22Rv1 (cell line): ENCODE results near the gene FLT4.

Source experiments
- H3K27ac ChIP-seq: fragments of 450-650 bp; 2 replicates; pipeline ENCODE4 v1.5.1; 2017
- ZFX ChIP-seq: fragments of 450-650 bp; IDR thresholded peaks from 2 replicates; pipeline ENCODE4 v1.6.1; 2017; ENCODE audit warnings: antibody characterized with exemption, borderline replicate concordance
- TF ChIP-seq, protein P1 (sequence below): fragments of 450-650 bp; IDR thresholded peaks from 2 replicates; pipeline ENCODE4 v1.5.1; 2017; ENCODE audit warnings: mild to moderate bottlenecking

FLT4 gene

DNA sequence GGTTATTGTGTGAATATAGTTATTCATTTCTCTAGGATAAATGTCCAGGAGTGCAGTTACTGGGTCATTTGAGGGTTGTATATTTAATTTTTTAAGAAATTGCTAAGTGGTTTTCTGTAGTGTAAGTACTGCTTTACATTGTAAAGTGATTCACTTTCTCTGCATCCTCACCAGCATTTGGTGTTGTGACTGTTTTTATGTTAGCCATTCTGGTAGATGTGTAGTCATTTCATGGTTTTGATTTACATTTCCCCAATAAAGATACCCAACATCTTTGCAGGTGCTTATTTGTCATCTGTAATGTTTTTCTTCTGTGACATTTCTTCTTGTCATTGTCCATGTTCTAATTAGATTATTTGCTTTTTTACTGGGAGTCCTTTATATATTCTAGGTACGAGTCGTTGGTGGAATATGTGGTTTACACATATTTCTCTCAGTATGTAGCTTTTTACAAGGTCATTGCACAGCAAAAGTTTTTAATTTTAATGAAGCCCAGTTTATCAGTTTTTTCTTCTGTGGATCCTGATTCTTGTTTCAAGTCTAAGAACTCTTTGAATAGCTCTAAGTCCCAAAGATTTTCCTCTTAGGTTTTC, 92.1 kb downstream of the FLT4 start:
- TF ChIP-seq ZFX: no peak
- TF ChIP-seq, protein P1, sequence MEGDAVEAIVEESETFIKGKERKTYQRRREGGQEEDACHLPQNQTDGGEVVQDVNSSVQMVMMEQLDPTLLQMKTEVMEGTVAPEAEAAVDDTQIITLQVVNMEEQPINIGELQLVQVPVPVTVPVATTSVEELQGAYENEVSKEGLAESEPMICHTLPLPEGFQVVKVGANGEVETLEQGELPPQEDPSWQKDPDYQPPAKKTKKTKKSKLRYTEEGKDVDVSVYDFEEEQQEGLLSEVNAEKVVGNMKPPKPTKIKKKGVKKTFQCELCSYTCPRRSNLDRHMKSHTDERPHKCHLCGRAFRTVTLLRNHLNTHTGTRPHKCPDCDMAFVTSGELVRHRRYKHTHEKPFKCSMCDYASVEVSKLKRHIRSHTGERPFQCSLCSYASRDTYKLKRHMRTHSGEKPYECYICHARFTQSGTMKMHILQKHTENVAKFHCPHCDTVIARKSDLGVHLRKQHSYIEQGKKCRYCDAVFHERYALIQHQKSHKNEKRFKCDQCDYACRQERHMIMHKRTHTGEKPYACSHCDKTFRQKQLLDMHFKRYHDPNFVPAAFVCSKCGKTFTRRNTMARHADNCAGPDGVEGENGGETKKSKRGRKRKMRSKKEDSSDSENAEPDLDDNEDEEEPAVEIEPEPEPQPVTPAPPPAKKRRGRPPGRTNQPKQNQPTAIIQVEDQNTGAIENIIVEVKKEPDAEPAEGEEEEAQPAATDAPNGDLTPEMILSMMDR: no peak
- no peak overlapping the region for H3K27ac ChIP-seq

DNA sequence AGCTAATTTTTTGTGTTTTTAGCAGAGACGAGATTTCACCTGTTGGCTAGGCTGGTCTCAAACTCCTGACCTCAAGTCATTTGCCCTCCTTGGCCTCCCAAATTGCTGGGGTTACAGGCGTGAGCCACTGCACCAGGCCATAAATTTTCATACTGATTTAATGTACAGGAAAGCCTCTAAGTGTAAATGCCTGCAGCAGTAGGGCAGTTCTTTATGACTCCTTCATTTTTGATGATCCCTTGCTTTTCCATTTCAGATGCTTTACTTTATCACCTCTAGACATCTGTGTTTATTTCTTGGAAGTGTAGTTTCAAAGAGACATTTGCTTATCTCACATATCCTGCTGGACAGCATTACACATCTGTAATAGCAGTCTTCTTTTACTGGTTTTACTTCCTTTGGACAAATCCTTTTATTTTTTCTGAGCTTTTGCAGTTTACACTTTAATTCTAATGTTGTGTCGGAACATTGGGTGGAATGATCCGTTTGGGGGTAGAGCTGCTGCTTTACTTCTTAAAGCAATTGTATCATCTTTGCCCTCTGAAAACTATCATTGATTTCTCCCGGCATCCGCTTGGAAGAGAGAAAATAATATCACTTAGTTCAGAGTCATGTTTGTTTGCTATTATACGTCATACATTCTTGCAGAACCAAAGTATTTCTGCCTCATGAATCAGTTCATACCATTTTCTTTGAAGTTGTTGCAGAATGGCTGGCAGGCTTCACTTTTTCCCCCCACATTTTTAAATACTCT, 94.1 kb downstream of the FLT4 start:
- H3K27ac ChIP-seq: no peak overlapping the region
- no peak for TF ChIP-seq ZFX
- TF ChIP-seq, protein P1: no peak

DNA sequence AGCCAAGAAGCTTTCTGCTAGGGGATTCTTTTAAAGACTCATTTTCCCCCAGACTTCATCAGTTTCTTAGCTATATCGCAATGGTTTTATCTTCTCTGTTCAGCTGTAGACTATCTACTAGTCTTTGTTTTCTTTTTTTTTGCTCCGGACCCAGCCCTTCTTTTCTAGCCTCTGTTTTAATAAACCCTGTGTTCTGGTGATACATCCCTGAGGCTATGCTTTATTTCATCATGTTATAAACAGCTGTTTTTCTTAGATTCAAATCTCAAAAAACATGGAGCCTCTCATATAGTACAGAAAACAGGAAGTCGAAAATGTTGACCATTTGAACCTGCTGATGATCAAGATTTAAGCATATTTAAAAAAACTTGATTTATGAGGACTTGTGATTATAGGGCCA, 95.9 kb downstream of the FLT4 start:
- H3K27ac ChIP-seq: no peak overlapping the region
- no peak for TF ChIP-seq ZFX
- TF ChIP-seq, protein P1: no peak
